ENCODE results near the gene MDK. TPM values are rescaled to one million over a fixed set of nuclear protein-coding genes. Genes with fewer than 3 reads are reported as not detected.

MDK gene
- total RNA-seq, 1 donor from 2014 or later = 24.7 TPM

GRCh38 chr11:46345131-46345597 is 36.3 kb upstream of the MDK start:
- Histone ChIP-seq H3K9me3 (no peaks in the 10 kb centered on the region), H3K27me3 (no peaks in the 10 kb centered on the region), H3K4me3 (peak overlapping the region; percentile 59), H3K36me3 (no peaks in the 10 kb centered on the region), H3K4me1 (peaks cover 38% of the 10 kb centered on the region), H3K27ac (peak overlapping the region; percentile 83)
- ATAC-seq (peak; percentile 44), DNase-seq (peak; percentile 84)
- intact Hi-C loops (cut with DNase I) = no loop called here
- no peak for TF ChIP-seq CTCF (IDR thresholded peaks at IDR 0.05)

GRCh38 chr11:46345881-46346484 is 35.5 kb upstream of the MDK start:
- no peak for DNase-seq
- Histone ChIP-seq H3K9me3 (no peaks in the 10 kb centered on the region), H3K4me3 (peak overlapping the region; percentile 59), H3K36me3 (no peaks in the 10 kb centered on the region), H3K27me3 (no peaks in the 10 kb centered on the region), H3K4me1 (peaks cover 44% of the 10 kb centered on the region), H3K27ac (peak overlapping the region; percentile 83)
- intact Hi-C loops (cut with DNase I) = no loop called here
- ATAC-seq = no peak
- no peak for TF ChIP-seq CTCF (IDR thresholded peaks at IDR 0.05)

GRCh38 chr11:46346886-46347636 is 34.4 kb upstream of the MDK start, which contains the start of gene DGKZ:
TSS of gene DGKZ (plus strand) at chr11:46347463. CDS start at chr11:46347660, 197 bp downstream.
- H3K9me3 ChIP-seq = no peaks in the 10 kb centered on the region
- DNase-seq (peak; percentile 95), ATAC-seq (peak; percentile 95)
- TF ChIP-seq CTCF (IDR thresholded peaks at IDR 0.05) = peak; percentile 63
- H3K4me3 ChIP-seq = peak within 1 kb of the TSS; percentile 75
- H3K36me3 ChIP-seq = no peaks in the 10 kb centered on the region
- no peaks in the 10 kb centered on the region for H3K27me3 ChIP-seq
- intact Hi-C loops (cut with DNase I) = no loop called here
- peak within 1 kb of the TSS; percentile 68 for H3K27ac ChIP-seq
- peaks cover 54% of the 10 kb centered on the region for H3K4me1 ChIP-seq

- TF ChIP-seq CTCF (IDR thresholded peaks at IDR 0.05) = no peak
- intact Hi-C loops (cut with DNase I) = no loop called here
- ATAC-seq (peak; percentile 0), DNase-seq (no peak)
- peak overlapping the region; percentile 68 for H3K27ac ChIP-seq
- H3K4me1 ChIP-seq = peaks cover 55% of the 10 kb centered on the region
- peak overlapping the region; percentile 75 for H3K4me3 ChIP-seq
- no peaks in the 10 kb centered on the region for H3K36me3 ChIP-seq
- H3K27me3 ChIP-seq = no peaks in the 10 kb centered on the region
- no peaks in the 10 kb centered on the region for H3K9me3 ChIP-seq
Observed at GRCh38 chr11:46347637-46348311, 33.7 kb upstream of the MDK start.

GRCh38 chr11:46348566-46349401 is 32.7 kb upstream of the MDK start:
- H3K36me3 ChIP-seq = no peaks in the 10 kb centered on the region
- TF ChIP-seq CTCF (IDR thresholded peaks at IDR 0.05) = no peak
- DNase-seq = no peak
- peaks cover 48% of the 10 kb centered on the region for H3K4me1 ChIP-seq
- ATAC-seq = no peak
- H3K4me3 ChIP-seq = peak overlapping the region; percentile 75
- no peaks in the 10 kb centered on the region for H3K9me3 ChIP-seq
- intact Hi-C loops (cut with DNase I) = no loop called here
- peak overlapping the region; percentile 68 for H3K27ac ChIP-seq
- H3K27me3 ChIP-seq = no peaks in the 10 kb centered on the region

All from upper lobe of right lung (tissue), 1 donor.